Activated CD8-positive, alpha-beta memory T cell treated with anti-CD3 and anti-CD28 coated beads, Interleukin-2, amount 50 U/mL, for 1 hour (primary cell): ENCODE results near the gene TMEM50B.
"Not testable (repeated sequence)": the region's sequence is repeated elsewhere in the genome, so short reads cannot be mapped to it uniquely, and the experiment has no call there.

Source experiments
- DNase-seq: peaks from one replicate; pipeline ENCODE4 v3.0.0-alpha.2; 2020; ENCODE audit errors: extremely low read depth

The TMEM50B gene

GRCh38 chr21:33478182-33478581, 1.6 kb downstream of the TMEM50B start:
- no peak for DNase-seq

GRCh38 chr21:33477066-33477465, 2.7 kb downstream of the TMEM50B start:
- no peak for DNase-seq

GRCh38 chr21:33473344-33473743, 6.4 kb downstream of the TMEM50B start:
- DNase-seq, result no peak

GRCh38 chr21:33470701-33471100, 9.1 kb downstream of the TMEM50B start:
- DNase-seq, result no peak

- not testable (repeated sequence) for DNase-seq
Measured at GRCh38 chr21:33469183-33469582, 10.6 kb downstream of the TMEM50B start.

GRCh38 chr21:33461538-33462250, 18.1 kb downstream of the TMEM50B start:
- DNase-seq, result no peak

- no peak for DNase-seq
Measured at GRCh38 chr21:33458861-33459260, 20.9 kb downstream of the TMEM50B start.

GRCh38 chr21:33455686-33456446, 23.9 kb downstream of the TMEM50B start:
- no peak for DNase-seq

- no peak for DNase-seq
Measured at GRCh38 chr21:33452362-33452761, 27.4 kb downstream of the TMEM50B start.

GRCh38 chr21:33451634-33452071, 28.1 kb downstream of the TMEM50B start:
- no peak for DNase-seq

GRCh38 chr21:33449616-33450015, 30.2 kb downstream of the TMEM50B start:
- no peak for DNase-seq

GRCh38 chr21:33446620-33447019, 33.2 kb downstream of the TMEM50B start:
- DNase-seq, result not testable (repeated sequence)

GRCh38 chr21:33444499-33444898, 35.3 kb downstream of the TMEM50B start:
- no peak for DNase-seq

GRCh38 chr21:33443194-33443593, 36.6 kb downstream of the TMEM50B start:
- DNase-seq, result no peak

GRCh38 chr21:33441489-33442477, 38.0 kb downstream of the TMEM50B start:
- DNase-seq, result no peak

GRCh38 chr21:33437140-33437539, 42.6 kb downstream of the TMEM50B start:
- DNase-seq, result no peak

- no peak for DNase-seq
Measured at GRCh38 chr21:33434770-33435360, 44.9 kb downstream of the TMEM50B start.

GRCh38 chr21:33433425-33434114, 46.2 kb downstream of the TMEM50B start:
- DNase-seq, result no peak

GRCh38 chr21:33433001-33433400, 46.8 kb downstream of the TMEM50B start:
- no peak for DNase-seq

- DNase-seq, result no peak
Measured at GRCh38 chr21:33432496-33432895, 47.3 kb downstream of the TMEM50B start.

- no peak for DNase-seq
Measured at GRCh38 chr21:33430858-33431257, 48.9 kb downstream of the TMEM50B start.
